HepG2 (cell line): ENCODE data around the gene LTB4R. TPM values are rescaled to one million over a fixed set of nuclear protein-coding genes. Genes with fewer than 3 reads are reported as not detected.

ENCODE experiments used
- ARNTL ChIP-seq: sonication (generic); formaldehyde crosslinking; IDR thresholded peaks from 2 replicates; pipeline ENCODE4 v1.4.0; 2020; ENCODE audit warnings: mild to moderate bottlenecking, missing genetic modification reagents
- DNMT1 ChIP-seq: sonication (generic); formaldehyde crosslinking; IDR thresholded peaks from 2 replicates; pipeline ENCODE4 v1.5.1; 2020; ENCODE audit warnings: mild to moderate bottlenecking, missing genetic modification reagents
- MTA1 ChIP-seq: sonication (generic); formaldehyde crosslinking; IDR thresholded peaks from 2 replicates; pipeline ENCODE4 v1.4.0; 2020; ENCODE audit warnings: missing genetic modification reagents, mild to moderate bottlenecking, borderline replicate concordance
- NFE2 ChIP-seq: sonication (generic); formaldehyde crosslinking; IDR thresholded peaks from 2 replicates; pipeline ENCODE4 v1.4.0; 2020; ENCODE audit warnings: missing genetic modification reagents
- NFKB2 ChIP-seq: sonication (generic); formaldehyde crosslinking; IDR thresholded peaks from 2 replicates; pipeline ENCODE4 v1.4.0; 2020; ENCODE audit warnings: missing genetic modification reagents, borderline replicate concordance
- SIN3A ChIP-seq: IDR thresholded peaks from 2 replicates; pipeline ENCODE4 v1.6.1; 2011; ENCODE audit warnings: low read depth, mild to moderate bottlenecking, control low read depth, low read length, borderline replicate concordance
- STAG1 ChIP-seq: sonication (generic); formaldehyde crosslinking; IDR thresholded peaks from 2 replicates; pipeline ENCODE4 v1.4.0; 2020; ENCODE audit warnings: missing genetic modification reagents
- ZFP1 ChIP-seq: IDR thresholded peaks from 2 replicates; pipeline ENCODE4 v1.6.1; 2016
- ZNF441 ChIP-seq: sonication (generic); formaldehyde crosslinking; IDR thresholded peaks from 2 replicates; pipeline ENCODE4 v1.7.0; 2021; ENCODE audit warnings: missing genetic modification reagents, borderline replicate concordance
- ZNF451 ChIP-seq: sonication (generic); formaldehyde crosslinking; IDR thresholded peaks from 2 replicates; pipeline ENCODE4 v1.5.0; 2020; ENCODE audit warnings: mild to moderate bottlenecking, missing genetic modification reagents
- ZNF589 ChIP-seq: sonication (generic); formaldehyde crosslinking; conservative IDR thresholded peaks from 2 replicates; pipeline ENCODE4 v1.8.0; 2022; ENCODE audit warnings: mild to moderate bottlenecking, moderate library complexity, missing genetic modification reagents
- polyA plus RNA-seq, 8 experiments: library from polyadenylated mRNA; depleted of rRNA in 3 of 8; stranded (reverse) in 7 of 8; unstranded in 1 of 8; fragments of >200 nt; fragmentation: Illumina TruSeq in 4 of 8; extraction: Trizol in 4 of 8; gene quantifications; 2 replicates each; pipeline versions ENCODE4 v1.2.1 to v1.2.3, GENCODE V29; 2011 to 2016; ENCODE audit warnings: low read depth in 4 of 8, missing spikeins in 1 of 8, mixed read lengths in 1 of 8; ENCODE audit not compliant: insufficient read depth in 1 of 8
- total RNA-seq, 5 experiments: library from RNA; depleted of rRNA; stranded (reverse); fragments of >200 nt; fragmentation: Illumina TruSeq; extraction: Trizol; gene quantifications; 2 replicates each; pipeline ENCODE4 v1.2.3, GENCODE V29; 2016; ENCODE audit warnings: low read depth in 1 of 5
- TF ChIP-seq, protein P1 (sequence below), 2 experiments: IDR thresholded peaks; 2 replicates each; pipeline ENCODE4 v1.6.1; 2011 to 2012; ENCODE audit warnings: low read length in 2 of 2, borderline replicate concordance in 1 of 2, low read depth in 1 of 2, mild to moderate bottlenecking in 1 of 2, moderate library complexity in 1 of 2
- TF ChIP-seq, protein P2 (sequence below): sonication (generic); formaldehyde crosslinking; IDR thresholded peaks from 2 replicates; pipeline ENCODE4 v1.5.0; 2020; ENCODE audit warnings: mild to moderate bottlenecking, missing genetic modification reagents
- TF ChIP-seq, protein P3 (sequence below): sonication (generic); formaldehyde crosslinking; IDR thresholded peaks from 2 replicates; pipeline ENCODE4 v1.4.0; 2020; ENCODE audit warnings: mild to moderate bottlenecking, missing genetic modification reagents
- TF ChIP-seq, protein P4 (sequence below): IDR thresholded peaks from 2 replicates; pipeline ENCODE4 v1.6.1; 2012; ENCODE audit warnings: inconsistent platforms
- TF ChIP-seq, protein P5 (sequence below): sonication (generic); formaldehyde crosslinking; IDR thresholded peaks from 2 replicates; pipeline ENCODE4 v1.4.0; 2020; ENCODE audit warnings: missing genetic modification reagents; ENCODE audit errors: not compliant biosample characterization

Gene LTB4R
- total and polyA plus RNA-seq, 2 of the 13 experiments (the other 11 are each of a cell fraction or from before 2014, with no cell fraction given) = 3.2 to 8.2 TPM

DNA sequence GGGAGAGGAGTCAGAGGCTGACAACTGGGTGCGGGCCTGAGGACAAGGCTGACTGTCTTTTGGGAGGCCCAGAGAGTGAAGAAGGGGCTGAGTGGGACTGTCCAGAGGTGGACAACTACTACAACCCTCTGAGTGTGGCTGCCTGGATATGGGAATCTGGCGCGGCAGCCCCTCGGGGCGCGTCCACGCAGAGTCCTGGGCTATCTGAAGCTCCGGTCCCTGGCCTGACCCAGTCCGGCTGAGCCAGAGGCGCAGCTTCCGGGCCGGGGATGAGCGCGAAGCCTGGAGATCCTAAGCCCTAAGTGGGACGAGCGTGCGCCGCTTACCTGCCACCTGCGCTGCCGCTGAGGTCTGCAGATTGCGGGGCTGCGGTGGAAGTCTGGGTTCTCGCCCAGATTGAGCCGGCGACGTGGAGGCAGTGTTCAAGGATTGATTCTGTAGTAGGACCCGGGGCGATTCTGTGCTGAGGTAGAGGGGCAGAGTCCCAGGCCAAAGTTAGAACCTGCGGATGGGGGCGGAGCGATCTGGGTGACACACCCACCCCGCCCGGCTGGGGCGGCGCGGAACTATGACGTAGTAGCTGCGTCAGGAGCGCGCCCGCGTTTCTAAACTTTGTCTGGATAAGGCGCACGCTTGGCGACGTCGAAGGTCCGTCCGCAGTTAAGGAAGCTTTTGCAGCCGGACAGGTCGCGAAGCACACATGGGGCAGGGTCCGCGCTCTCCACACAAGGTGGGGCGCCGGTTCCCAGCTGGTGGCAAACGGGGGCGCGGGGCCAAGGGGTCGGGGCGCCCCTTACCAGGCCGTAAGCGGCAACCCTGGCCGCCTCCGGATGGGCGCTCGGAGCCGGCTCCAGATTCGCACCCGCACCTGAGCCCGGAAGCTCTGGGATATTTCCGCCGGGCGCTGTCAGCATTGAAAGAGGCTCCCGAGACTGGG, 11.8 kb upstream of the LTB4R start, which contains the start of the genes DHRS1 and NOP9 (continued):
- TF ChIP-seq, protein P1, sequence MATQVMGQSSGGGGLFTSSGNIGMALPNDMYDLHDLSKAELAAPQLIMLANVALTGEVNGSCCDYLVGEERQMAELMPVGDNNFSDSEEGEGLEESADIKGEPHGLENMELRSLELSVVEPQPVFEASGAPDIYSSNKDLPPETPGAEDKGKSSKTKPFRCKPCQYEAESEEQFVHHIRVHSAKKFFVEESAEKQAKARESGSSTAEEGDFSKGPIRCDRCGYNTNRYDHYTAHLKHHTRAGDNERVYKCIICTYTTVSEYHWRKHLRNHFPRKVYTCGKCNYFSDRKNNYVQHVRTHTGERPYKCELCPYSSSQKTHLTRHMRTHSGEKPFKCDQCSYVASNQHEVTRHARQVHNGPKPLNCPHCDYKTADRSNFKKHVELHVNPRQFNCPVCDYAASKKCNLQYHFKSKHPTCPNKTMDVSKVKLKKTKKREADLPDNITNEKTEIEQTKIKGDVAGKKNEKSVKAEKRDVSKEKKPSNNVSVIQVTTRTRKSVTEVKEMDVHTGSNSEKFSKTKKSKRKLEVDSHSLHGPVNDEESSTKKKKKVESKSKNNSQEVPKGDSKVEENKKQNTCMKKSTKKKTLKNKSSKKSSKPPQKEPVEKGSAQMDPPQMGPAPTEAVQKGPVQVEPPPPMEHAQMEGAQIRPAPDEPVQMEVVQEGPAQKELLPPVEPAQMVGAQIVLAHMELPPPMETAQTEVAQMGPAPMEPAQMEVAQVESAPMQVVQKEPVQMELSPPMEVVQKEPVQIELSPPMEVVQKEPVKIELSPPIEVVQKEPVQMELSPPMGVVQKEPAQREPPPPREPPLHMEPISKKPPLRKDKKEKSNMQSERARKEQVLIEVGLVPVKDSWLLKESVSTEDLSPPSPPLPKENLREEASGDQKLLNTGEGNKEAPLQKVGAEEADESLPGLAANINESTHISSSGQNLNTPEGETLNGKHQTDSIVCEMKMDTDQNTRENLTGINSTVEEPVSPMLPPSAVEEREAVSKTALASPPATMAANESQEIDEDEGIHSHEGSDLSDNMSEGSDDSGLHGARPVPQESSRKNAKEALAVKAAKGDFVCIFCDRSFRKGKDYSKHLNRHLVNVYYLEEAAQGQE (IDR thresholded peaks at IDR 0.05; ENCODE audit: borderline replicate concordance in 1 of 2, low read depth in 1 of 2, low read length in 2 of 2) = no peak
- TF ChIP-seq, protein P2, sequence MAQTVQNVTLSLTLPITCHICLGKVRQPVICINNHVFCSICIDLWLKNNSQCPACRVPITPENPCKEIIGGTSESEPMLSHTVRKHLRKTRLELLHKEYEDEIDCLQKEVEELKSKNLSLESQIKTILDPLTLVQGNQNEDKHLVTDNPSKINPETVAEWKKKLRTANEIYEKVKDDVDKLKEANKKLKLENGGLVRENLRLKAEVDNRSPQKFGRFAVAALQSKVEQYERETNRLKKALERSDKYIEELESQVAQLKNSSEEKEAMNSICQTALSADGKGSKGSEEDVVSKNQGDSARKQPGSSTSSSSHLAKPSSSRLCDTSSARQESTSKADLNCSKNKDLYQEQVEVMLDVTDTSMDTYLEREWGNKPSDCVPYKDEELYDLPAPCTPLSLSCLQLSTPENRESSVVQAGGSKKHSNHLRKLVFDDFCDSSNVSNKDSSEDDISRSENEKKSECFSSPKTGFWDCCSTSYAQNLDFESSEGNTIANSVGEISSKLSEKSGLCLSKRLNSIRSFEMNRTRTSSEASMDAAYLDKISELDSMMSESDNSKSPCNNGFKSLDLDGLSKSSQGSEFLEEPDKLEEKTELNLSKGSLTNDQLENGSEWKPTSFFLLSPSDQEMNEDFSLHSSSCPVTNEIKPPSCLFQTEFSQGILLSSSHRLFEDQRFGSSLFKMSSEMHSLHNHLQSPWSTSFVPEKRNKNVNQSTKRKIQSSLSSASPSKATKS (CRISPR knock-in tag) = 0 out of 2 replicates have a peak, but pooled peaks have one; percentile 60
- TF ChIP-seq ARNTL (CRISPR knock-in tag) (peak; percentile 61), SIN3A (peak; percentile 100), STAG1 (peak; percentile 32; the same call in 1 of the 2 replicates), ZNF589 (CRISPR knock-in tag) (no peak), ZNF451 (CRISPR knock-in tag) (peak; percentile 98), NFE2 (CRISPR knock-in tag) (no peak; the same call in 1 of the 2 replicates), ZNF441 (CRISPR knock-in tag) (no peak; the same call in none of the 2 replicates), DNMT1 (CRISPR knock-in tag) (peak; percentile 97), NFKB2 (CRISPR knock-in tag) (peak; percentile 87; the same call in 1 of the 2 replicates), ZFP1 (CRISPR knock-in tag) (peak; percentile 92), MTA1 (CRISPR knock-in tag) (peak; percentile 97)
- TF ChIP-seq, protein P3, sequence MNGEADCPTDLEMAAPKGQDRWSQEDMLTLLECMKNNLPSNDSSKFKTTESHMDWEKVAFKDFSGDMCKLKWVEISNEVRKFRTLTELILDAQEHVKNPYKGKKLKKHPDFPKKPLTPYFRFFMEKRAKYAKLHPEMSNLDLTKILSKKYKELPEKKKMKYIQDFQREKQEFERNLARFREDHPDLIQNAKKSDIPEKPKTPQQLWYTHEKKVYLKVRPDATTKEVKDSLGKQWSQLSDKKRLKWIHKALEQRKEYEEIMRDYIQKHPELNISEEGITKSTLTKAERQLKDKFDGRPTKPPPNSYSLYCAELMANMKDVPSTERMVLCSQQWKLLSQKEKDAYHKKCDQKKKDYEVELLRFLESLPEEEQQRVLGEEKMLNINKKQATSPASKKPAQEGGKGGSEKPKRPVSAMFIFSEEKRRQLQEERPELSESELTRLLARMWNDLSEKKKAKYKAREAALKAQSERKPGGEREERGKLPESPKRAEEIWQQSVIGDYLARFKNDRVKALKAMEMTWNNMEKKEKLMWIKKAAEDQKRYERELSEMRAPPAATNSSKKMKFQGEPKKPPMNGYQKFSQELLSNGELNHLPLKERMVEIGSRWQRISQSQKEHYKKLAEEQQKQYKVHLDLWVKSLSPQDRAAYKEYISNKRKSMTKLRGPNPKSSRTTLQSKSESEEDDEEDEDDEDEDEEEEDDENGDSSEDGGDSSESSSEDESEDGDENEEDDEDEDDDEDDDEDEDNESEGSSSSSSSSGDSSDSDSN (CRISPR knock-in tag) = peak; percentile 99
- TF ChIP-seq, protein P4, sequence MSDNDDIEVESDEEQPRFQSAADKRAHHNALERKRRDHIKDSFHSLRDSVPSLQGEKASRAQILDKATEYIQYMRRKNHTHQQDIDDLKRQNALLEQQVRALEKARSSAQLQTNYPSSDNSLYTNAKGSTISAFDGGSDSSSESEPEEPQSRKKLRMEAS = no peak
- TF ChIP-seq, protein P5, sequence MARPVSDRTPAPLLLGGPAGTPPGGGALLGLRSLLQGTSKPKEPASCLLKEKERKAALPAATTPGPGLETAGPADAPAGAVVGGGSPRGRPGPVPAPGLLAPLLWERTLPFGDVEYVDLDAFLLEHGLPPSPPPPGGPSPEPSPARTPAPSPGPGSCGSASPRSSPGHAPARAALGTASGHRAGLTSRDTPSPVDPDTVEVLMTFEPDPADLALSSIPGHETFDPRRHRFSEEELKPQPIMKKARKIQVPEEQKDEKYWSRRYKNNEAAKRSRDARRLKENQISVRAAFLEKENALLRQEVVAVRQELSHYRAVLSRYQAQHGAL (CRISPR knock-in tag) = peak; percentile 99
